Stimulated activated CD8-positive, alpha-beta memory T cell treated with anti-CD3 and anti-CD28 coated beads, Interleukin-4, amount 100 ng/mL, for 48 hours (primary cell): ENCODE data around the gene STK17B.
A peak's percentile ranks its signal among the peaks of the same experiment; 100 is the strongest.
"Not testable (repeated sequence)": the region's sequence is repeated elsewhere in the genome, so short reads cannot be mapped to it uniquely, and the experiment has no call there.

Source experiments
- DNase-seq: peaks from one replicate; pipeline ENCODE4 v3.0.0-alpha.2; 2020

The STK17B gene

DNA sequence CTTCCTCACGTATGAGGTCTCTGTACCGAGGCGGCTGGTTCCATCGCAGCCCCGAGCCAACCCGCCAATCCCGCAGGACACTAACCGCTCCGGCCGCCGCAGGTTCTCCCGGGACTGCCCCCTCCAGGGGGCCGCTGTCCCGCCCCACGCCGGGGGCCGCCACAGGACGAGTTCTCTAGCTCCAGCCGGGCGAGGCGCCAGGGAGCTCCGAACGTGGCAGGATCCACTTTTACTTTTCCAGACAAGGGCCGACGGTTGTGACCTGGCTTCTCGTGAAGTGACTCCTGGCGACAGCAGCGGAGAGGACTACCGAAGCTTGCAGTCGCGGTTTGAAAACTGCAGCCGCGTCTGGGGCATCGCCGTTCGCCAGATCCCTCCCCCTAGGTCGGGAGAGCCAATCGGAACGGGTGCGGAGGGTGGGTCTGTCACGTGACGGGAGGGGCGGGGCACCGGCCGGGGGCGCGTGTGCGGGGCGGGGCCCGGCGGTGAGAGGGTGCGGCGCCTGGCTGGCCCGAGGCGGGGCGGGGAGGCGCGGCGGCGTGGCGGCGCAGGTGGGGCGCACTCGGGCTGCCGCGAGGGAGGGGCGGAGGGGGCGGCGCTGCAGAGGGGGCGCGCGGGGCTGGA, at the start of gene STK17B:
Gene STK17B, minus strand, starts transcription at position 331 of the 624 bp plus-strand sequence. CDS start 8,195 bp downstream, outside the sequence.
- DNase-seq: peak; percentile 96

DNA sequence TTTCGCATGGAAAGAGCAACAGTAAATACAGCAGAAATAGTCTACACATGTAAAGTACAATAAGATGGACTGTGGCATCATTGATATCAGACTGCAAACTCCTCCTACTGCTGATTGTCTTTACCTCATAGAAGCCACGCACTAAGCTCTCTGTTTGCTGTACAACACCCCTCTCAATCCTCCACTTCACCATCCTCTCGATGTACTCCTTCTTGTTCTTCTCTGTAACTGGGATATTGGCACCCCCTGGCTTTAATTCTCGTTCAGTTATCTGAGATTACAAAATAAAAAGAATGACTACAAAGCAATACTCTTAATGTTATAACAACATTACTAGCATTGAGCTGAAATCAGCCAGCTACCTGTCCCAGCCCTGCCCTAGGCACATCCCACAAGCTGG, 49.3 kb upstream of the STK17B start:
- no peak for DNase-seq

DNA sequence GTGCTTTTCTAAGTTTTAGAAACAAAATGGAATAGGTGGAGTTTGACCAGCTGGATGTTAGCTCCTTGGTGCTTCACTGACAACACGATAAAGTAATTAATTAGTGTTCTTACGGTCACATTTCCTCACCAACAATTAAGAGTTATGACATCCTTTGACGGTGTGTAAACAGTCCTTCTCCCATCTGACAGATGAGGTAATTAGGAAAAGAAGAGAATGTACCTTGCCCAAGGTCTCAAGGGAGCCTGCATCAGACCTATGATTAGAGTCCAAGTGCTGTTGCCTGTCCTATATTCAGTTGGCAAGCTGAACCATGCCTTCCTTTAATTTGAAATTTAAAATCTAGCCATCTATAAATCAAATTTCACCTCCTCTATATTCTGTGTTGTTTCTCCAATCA, 48.3 kb upstream of the STK17B start:
- DNase-seq: no peak

DNA sequence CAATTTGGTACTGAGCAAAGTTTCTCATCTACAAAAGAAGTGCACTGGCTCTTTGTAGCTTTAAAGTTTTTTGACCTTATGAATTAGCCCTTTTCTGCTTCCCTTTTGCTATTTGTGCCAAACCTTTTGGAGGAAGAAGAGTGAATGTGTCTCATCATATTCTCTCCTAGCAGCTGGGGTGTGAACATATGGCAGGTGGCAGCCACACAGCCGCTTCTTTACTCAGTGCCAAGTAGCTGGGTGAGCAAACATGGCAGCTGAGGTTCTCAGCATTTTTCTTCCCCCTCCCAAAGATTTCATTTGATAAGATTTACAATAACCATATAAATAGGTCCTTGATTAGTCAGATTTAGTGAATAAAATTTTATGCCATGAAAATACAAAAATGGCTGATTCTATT, 46.7 kb upstream of the STK17B start:
- DNase-seq: no peak

DNA sequence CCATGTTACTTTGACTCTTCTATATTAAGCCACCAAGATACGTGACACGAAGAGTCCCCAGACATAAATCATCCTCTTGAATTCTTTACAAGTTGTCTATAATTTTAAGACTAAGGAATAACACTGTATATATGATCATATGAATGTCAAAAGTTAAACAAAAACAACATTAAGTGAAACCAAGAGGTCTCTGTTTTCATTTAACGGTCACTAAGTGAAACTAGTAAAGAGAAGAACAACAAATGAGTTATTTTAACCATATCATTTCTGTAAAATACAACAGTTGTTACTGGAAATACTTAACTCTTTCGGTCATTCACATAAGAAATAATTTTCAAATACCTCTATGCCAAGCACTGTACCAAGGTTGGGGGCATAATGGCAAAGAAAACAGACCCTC, 45.7 kb upstream of the STK17B start:
- DNase-seq: no peak

DNA sequence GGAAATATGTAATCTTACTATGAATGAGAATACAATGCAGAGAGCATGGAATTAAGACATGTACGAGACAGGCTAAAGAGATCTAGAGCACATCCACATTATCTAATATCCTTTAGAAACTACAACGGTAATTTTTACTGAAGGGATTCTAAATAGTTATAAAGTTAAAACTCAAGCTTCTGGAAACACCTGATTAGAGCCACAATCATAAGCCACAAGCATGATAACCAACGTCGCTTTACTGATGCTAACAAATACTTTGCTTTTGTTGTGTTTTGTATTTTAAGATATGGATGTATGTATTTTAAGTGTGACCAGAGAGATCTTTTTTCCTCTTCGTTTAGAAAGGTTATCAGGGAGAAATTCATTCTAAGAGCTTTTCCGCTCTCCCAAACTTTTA, 44.0 kb upstream of the STK17B start:
- no peak for DNase-seq

DNA sequence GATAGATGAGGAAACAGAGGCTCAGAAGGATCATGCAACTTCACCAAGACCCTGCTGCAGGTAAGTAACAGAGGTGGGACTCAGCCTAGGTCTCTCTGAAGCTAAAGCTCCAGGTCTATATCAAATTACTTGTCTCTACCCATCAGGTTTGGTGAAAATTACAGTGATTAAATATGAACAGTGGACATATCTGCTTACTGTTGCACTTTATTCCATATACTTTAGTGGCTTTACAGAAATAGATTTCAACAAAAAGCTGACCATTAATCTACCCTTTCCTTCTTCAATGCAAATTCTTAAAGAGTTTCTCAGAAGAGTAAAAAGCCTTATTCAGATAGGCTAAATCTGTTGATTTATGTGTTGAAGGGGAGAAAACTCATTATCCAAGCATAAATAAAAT, 42.8 kb upstream of the STK17B start:
- DNase-seq: no peak

DNA sequence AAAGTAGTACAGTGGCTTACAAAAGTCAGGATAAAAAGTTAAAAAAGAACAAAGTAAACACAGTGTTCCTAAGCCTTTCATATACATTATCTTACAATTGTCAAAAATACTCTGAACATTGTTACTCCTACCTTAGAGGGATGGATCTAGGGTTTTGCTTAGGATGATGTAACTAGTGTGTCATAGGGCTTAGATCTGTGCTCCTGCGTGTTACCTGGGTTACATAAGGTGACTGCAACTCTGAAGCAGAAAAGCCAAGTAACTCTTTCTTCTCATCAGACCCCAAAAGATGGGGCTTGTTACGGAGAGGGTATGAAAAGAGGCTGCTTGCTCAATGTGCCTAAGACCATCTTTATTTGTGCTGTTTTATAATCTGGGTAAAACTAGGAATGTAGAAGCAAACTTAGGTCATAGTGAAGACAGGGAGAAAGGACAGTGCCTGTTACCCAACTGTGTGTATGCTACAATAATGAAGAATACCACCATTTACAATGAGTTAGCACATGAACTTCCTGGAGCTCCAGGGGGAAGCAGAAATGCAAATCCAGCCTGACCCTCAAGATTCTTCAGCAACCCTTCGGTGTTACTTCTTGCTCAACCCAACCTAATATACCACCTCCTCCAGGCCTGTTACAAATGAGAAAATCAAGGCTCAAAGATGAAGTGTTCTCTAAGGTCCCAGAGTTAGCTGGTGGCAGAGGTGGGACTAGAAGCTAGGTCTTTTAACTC, 42.0 kb upstream of the STK17B start:
- no peak for DNase-seq

DNA sequence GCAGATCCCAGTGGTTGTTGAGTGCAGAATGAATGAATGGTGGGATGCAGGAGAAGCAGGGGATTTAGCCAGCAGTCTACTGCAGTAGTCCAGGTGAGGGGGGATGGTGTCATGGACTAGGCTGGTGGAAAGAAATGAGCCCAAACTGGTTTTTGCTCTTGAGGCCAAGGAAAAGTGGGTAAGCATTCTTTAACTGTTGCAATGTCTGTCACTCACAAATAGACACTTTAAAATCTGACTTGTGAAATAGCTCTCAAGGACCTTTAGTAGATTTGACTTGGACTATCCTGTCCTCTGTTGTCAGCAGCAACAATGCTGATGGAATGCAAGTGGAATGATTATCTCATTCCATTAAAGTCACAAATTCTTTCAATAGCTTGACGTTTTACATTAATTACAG, 37.5 kb upstream of the STK17B start:
- no peak for DNase-seq

DNA sequence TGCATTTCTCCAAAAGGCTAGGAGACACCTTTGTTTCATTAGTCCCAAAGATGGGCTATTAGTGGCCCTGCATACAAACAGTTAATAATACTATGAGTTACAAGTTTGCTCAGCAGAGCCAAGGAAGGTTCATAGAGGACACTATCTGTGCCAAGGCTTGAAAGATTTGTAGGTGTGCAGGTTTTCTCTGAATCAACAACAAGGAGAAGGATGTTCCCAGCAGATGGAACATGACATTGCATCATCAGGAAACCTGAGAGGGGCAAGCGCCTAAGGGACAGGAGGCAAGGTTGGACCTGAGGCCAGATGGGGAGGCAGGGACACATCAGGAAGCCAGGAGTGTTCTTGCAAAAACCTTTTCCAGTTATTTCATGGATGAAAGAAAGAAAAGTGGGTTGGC, 35.4 kb upstream of the STK17B start:
- DNase-seq: no peak

DNA sequence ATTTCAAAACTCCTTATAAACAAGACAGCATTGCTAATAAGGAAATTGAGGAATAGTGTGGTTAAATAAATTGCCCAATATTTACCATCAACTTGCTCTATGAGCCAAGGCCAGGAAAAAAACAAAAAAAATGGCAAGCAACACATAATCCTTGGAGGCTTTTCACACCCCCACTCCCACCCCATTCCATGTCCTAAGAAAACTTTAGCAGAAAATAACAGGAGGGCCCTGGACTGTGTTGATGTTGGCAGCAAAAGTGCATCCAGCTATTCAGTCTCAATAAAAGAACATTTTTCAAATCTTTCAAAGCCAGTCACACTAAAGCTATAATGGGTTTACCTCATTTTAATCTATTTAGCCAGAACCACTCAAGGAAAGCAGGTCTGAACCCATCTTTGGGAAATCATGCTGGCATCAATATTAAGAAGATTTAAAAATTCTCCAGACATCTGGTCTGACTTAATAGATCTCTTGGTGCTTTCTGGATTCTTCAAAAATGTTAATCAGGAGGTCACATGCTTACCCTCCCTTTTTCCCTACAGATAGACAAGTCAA, 34.6 kb upstream of the STK17B start:
- no peak for DNase-seq

DNA sequence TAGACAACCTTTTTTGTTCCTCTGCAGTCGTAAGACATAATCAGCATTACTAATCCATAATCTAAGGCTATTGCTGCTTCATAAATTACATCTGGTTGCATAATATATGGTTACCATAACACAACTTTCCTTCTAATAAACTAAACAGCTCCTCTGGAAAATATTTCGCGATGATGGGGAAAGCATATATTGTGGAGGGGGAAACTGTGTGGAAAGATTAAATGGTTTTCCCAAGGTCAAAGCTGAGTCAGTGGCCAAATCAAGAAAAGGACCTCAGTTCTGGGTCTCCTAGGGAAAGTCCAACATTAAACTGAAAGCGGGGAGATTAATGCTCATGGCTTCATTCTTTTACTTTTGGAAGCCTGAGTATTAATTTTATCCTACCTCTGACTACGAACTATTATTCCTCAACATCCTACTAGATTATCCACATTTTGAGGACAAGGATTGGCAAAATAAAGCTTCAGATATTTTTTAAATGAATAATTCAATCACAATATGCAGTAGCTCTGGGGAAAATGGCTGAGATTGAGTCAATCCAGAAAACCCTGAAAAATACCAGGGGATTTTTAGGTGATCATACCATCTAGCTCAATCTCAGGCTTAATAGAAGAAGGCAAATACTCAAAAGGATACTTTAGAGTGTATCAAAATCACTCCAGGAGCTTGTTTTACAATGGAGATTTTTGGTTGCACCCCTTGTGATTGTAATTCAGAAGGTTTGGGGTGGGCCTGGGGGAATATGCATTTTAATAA, 33.8 kb upstream of the STK17B start:
- DNase-seq: no peak

DNA sequence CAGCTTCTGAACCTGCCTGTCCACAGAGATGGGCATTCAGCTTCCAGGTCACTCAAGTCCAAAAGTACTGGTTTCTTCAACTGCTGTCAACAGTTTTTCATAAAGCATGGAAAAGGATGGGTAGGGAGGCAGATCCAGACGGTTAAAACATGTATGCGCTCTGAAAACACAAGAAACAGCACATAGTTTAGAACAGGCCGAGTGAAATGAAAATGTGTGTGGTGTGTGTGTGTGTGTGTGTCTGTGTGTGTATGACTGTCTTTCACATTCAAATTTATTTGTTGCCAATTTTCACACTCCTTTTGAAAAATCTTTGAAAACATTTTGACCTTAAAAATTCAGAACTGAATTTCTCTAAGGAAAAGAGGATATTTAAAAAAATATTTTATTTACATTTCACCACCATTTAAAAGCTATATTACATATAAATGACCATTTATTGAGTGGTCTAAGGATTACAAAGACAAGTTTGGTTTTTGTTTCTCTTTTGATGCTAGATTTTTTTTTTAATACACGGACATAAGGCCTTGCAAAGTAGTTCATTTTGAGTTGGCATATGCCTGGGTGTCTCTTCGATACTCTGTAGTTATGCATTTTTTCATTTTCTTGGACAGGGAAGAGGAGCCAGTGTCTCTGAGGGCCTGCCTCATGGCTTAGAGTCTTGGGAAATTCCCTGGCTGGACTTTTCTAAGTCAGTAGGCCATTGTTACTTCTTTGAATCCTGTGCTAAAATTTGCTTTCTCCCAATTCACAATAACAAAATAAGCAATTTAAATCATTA, 30.0 kb upstream of the STK17B start:
- no peak for DNase-seq

DNA sequence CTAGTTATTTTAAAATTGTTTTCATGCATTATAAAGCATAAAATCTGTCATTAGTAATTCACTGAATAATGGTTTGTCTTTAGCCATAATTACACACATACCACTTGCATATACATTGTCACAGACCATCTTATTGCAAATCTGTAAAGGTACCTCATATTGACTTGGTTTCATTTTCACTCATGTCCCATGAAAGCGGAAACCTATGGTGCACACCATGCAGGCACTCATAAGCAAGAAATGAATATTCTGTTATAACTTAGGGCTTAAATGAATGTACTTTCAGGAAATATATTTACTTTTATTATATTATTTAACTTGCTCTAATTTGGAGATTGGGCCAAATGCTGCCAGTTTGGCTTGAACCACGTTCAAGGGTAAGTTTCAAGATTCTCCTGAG, 29.2 kb upstream of the STK17B start:
- no peak for DNase-seq

DNA sequence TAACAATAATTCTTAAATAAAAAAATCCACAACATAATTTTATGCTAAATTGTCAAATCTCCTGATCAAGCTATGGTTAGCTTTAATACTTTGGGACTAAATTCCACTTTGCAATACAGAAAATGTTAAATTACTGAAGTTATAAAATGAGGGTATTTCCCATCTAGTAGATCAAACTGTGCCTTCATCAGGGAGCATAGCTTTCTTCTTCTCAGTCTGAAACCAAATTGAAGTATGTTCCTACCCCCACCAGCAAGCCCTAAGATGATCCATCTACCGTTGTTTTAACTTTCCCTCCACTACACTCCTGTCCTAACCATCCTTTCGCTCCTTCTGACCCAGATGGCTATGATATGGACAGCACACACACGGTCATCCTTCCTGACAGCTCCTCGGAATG, 24.4 kb upstream of the STK17B start:
- no peak for DNase-seq

DNA sequence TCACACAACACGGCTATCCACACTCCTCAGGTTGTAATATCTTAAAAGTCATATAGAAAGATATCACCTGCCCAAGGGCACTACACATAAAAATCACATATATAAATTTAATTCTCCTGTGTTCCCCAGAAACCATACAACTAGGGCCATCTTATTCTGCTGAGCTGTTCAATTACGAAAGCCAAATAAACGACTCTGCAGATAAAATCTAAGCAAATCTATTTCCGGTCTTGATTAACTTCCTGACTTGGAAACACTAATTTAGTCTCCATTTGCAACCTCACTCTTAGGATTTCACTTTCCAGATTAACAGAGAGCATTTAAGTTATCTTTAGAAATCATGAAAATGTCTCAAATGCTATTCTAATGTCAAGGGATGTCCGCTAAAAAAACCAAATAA, 23.9 kb upstream of the STK17B start:
- DNase-seq: no peak

DNA sequence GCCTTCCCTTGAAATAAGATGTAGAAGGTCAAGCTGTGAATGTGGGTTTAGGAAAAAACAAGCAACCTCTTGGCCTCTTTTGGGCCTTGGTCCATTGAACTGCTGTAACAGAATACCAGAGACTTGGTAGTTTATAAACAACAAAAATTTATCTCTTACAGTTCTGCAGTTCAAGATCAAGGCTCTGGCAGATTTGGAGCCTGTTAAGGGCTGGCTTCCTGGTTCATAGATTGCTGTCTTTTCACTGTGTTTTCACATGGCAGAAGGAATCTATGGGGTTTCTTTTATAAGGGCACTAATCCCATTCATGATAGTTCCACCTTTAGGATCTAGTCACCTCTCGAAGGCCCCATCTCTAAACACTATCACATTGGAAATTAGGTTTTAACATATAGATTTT, 20.2 kb upstream of the STK17B start:
- no peak for DNase-seq

DNA sequence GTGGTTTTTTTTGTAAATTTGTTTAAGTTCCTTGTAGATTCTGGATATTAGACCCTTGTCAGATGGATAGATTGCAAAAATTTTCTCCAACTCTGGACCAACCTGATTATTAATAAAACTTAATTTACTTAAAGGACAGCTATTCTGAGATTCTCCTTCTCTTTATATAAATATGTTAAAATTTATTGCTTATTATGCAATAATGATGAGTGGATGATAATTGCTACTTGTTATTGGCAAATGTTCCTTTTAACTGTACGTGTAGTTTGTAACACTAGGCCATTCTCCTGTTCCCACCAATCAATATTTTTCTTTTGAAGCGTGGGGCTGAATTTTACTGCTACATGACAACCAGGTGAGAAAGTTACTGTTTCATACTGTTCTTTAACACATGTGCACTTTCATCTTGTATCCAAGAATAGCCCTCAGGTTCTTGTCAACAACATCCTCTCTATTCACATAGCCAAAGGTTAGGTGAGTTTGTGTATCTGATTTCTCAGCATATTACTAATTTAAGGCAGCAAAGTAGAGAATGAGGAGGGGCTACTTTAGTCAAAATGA, 16.6 kb upstream of the STK17B start:
- DNase-seq: no peak

DNA sequence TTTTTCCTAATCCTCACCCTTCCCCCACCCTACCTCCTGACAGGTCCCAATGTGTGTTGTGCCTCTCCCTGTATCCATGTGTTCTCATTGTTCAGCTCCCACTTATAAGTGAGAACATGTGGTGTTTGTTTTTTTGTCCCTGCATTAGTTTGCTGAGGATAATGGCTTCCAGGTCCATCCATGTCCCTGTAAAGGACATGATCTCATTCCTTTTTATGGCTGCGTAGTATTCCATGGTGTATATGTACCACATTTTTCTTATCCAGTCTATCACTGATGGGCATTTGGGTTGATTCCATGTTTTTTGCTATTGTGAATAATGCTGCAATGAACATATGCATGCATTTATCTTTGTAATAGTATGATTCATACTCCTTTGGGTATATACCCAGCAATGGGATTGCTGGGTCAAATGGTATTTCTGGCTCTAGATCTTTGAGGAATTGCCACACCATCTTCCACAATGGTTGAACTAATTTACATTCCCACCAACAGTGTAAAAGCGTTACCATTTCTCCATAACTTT, 15.9 kb upstream of the STK17B start:
- not testable (repeated sequence) for DNase-seq

DNA sequence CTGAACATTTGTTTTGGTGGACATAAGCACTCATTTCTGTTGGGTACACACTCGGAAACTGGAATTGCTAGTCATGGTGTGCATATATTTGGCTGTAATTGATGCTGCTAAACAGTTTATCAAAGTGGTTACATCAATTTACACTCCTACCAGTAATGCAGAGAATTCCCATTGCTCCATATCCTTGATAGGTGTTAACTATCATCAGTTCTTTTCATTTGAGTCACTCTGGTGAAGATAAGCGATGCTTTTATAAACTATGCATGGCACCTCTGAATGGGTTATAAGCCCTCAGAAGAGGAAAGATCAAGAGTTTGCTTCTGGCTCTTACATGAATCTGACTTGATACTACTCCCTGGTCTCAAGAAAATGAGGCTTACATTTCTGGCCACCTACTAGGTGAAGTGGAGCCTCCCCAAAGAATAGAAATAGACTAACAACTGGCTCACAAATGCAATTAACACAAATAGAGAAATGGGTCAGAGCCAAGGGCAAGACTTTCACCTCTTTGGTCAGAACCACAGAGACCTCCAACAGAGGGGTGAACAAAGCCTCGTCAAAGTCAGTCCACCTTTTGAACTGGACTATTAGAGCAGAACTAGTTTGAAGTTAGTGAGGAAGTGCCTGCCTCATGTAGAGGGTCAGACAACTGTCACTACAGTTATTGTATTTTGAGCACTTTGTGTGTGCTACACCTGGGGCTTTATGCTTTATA, 15.0 kb upstream of the STK17B start:
- no peak for DNase-seq

DNA sequence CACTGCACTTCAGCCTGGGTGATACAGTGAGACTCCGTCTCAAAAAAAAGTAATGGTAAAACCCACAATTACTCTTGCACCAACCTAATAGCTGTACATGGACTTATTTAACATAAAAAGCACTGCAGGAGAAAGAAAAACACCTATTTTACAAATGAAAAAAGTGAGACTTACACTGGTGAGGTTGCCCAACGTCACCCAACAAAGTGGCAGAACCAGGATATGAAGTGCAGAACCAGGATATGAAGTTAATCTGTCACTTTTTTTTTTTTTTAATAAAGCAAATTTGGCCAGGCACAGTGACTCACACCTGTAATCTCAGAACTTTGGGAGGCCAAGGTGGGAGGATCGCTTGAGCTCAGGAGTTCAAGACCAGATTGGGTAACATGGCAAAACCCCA, 13.5 kb upstream of the STK17B start:
- no peak for DNase-seq
